PC-3 (cell line): Measurements from ENCODE around the gene ZNF107.

Experiments
- CTCF ChIP-seq: fragments of 300-600 bp; sonication (generic); conservative IDR thresholded peaks from 2 replicates; pipeline ENCODE4 v1.5.1; 2017; ENCODE audit warnings: antibody characterized with exemption, low read depth, mild to moderate bottlenecking, low read length
- EZH2 ChIP-seq: fragments of 300-600 bp; sonication (generic); IDR thresholded peaks from one replicate; pipeline ENCODE4 v1.6.1; 2017; ENCODE audit warnings: antibody characterized with exemption, mild to moderate bottlenecking, low read length; ENCODE audit not compliant: unreplicated experiment
- EZH2phosphoT487 ChIP-seq: fragments of 300-600 bp; sonication (generic); IDR thresholded peaks from 2 replicates; pipeline ENCODE4 v1.6.1; 2018; ENCODE audit warnings: mild to moderate bottlenecking, antibody characterized with exemption, low read length, borderline replicate concordance

- TF ChIP-seq EZH2phosphoT487 (no peak), CTCF (no peak), EZH2 (no peak)
Measured at GRCh38 chr7:64665980-64666662, at the start of gene ZNF107.
